ENCODE data around the gene LRRFIP1.

LRRFIP1 gene

GRCh38 chr2:237626813-237627440 lies 460 bp upstream of the LRRFIP1 start:
- no peak for TF ChIP-seq CTCF (IDR thresholded peaks at IDR 0.05; ENCODE audit: low read depth, low read length)
- no peak for TF ChIP-seq EZH2phosphoT487 (IDR thresholded peaks at IDR 0.05; ENCODE audit: low read depth)
- H4K20me1 ChIP-seq (ENCODE audit: insufficient read depth, low read length) = no peaks in the 10 kb centered on the region
- no peak overlapping the region for H3K4me3 ChIP-seq (ENCODE audit: low read length)
- H3K27me3 ChIP-seq (ENCODE audit: low read depth, low read length) = peaks cover 4% of the 10 kb centered on the region; the same call in 1 of the 2 replicates
- no peak overlapping the region for H3K9ac ChIP-seq (ENCODE audit: low read length)
- no peaks in the 10 kb centered on the region for H3K4me1 ChIP-seq (ENCODE audit: low read length)
- H3K9me3 ChIP-seq (ENCODE audit: insufficient read depth, low read length) = no peaks in the 10 kb centered on the region
- H3K27ac ChIP-seq (ENCODE audit: low read length) = no peak overlapping the region
- no peaks in the 10 kb centered on the region for H3K36me3 ChIP-seq (replicated peaks; ENCODE audit: low read depth, low read length)
- H3K4me2 ChIP-seq (ENCODE audit: low read length) = no peak overlapping the region
- no peaks in the 10 kb centered on the region for H3K79me2 ChIP-seq (ENCODE audit: low read length)
- no peak overlapping the region for H2AFZ ChIP-seq (ENCODE audit: low read depth, low read length)

- no peak overlapping the region for H2AFZ ChIP-seq (ENCODE audit: low read depth, low read length)
- TF ChIP-seq CTCF (IDR thresholded peaks at IDR 0.05; ENCODE audit: low read depth, low read length) (no peak), EZH2phosphoT487 (IDR thresholded peaks at IDR 0.05; ENCODE audit: low read depth) (no peak)
- H3K27me3 ChIP-seq (ENCODE audit: low read depth, low read length) = no peaks in the 10 kb centered on the region
- no peak overlapping the region for H3K27ac ChIP-seq (ENCODE audit: low read length)
- no peaks in the 10 kb centered on the region for H3K9me3 ChIP-seq (ENCODE audit: insufficient read depth, low read length)
- no peak overlapping the region for H3K4me3 ChIP-seq (ENCODE audit: low read length)
- H3K4me1 ChIP-seq (ENCODE audit: low read length) = no peaks in the 10 kb centered on the region
- no peaks in the 10 kb centered on the region for H3K79me2 ChIP-seq (ENCODE audit: low read length)
- no peak overlapping the region for H3K4me2 ChIP-seq (ENCODE audit: low read length)
- no peaks in the 10 kb centered on the region for H4K20me1 ChIP-seq (ENCODE audit: insufficient read depth, low read length)
- H3K9ac ChIP-seq (ENCODE audit: low read length) = no peak overlapping the region
- H3K36me3 ChIP-seq (replicated peaks; ENCODE audit: low read depth, low read length) = no peaks in the 10 kb centered on the region
Observed at GRCh38 chr2:237628247-237629187, 1.1 kb downstream of the LRRFIP1 start.

GRCh38 chr2:237629188-237629534 lies 1.8 kb downstream of the LRRFIP1 start:
- H3K79me2 ChIP-seq (ENCODE audit: low read length) = no peaks in the 10 kb centered on the region
- no peak overlapping the region for H2AFZ ChIP-seq (ENCODE audit: low read depth, low read length)
- peaks cover 2% of the 10 kb centered on the region; the same call in 1 of the 2 replicates for H3K27me3 ChIP-seq (ENCODE audit: low read depth, low read length)
- H3K4me3 ChIP-seq (ENCODE audit: low read length) = no peak overlapping the region
- no peak overlapping the region for H3K4me2 ChIP-seq (ENCODE audit: low read length)
- no peak for TF ChIP-seq CTCF (IDR thresholded peaks at IDR 0.05; ENCODE audit: low read depth, low read length)
- no peak for TF ChIP-seq EZH2phosphoT487 (IDR thresholded peaks at IDR 0.05; ENCODE audit: low read depth)
- H3K9me3 ChIP-seq (ENCODE audit: insufficient read depth, low read length) = no peaks in the 10 kb centered on the region
- H4K20me1 ChIP-seq (ENCODE audit: insufficient read depth, low read length) = no peaks in the 10 kb centered on the region
- H3K9ac ChIP-seq (ENCODE audit: low read length) = no peak overlapping the region
- no peaks in the 10 kb centered on the region for H3K36me3 ChIP-seq (replicated peaks; ENCODE audit: low read depth, low read length)
- no peak overlapping the region for H3K27ac ChIP-seq (ENCODE audit: low read length)
- no peaks in the 10 kb centered on the region for H3K4me1 ChIP-seq (ENCODE audit: low read length)

GRCh38 chr2:237629739-237630138 lies 2.4 kb downstream of the LRRFIP1 start:
- peaks cover 7% of the 10 kb centered on the region for H3K27me3 ChIP-seq (ENCODE audit: low read depth, low read length)
- H3K9me3 ChIP-seq (ENCODE audit: insufficient read depth, low read length) = no peaks in the 10 kb centered on the region
- no peak overlapping the region for H3K9ac ChIP-seq (ENCODE audit: low read length)
- no peaks in the 10 kb centered on the region for H3K4me1 ChIP-seq (ENCODE audit: low read length)
- H2AFZ ChIP-seq (ENCODE audit: low read depth, low read length) = no peak overlapping the region
- H3K4me2 ChIP-seq (ENCODE audit: low read length) = no peak overlapping the region
- no peaks in the 10 kb centered on the region for H3K36me3 ChIP-seq (replicated peaks; ENCODE audit: low read depth, low read length)
- H3K79me2 ChIP-seq (ENCODE audit: low read length) = no peaks in the 10 kb centered on the region
- TF ChIP-seq EZH2phosphoT487 (IDR thresholded peaks at IDR 0.05; ENCODE audit: low read depth) (no peak), CTCF (IDR thresholded peaks at IDR 0.05; ENCODE audit: low read depth, low read length) (no peak)
- no peak overlapping the region for H3K27ac ChIP-seq (ENCODE audit: low read length)
- H4K20me1 ChIP-seq (ENCODE audit: insufficient read depth, low read length) = no peaks in the 10 kb centered on the region
- no peak overlapping the region for H3K4me3 ChIP-seq (ENCODE audit: low read length)
